NCI-H1105 treated with DMSO at 0.1 percent for 48 hours (cell line): ENCODE results near the gene LILRB3.
"Not testable (repeated sequence)": the region's sequence is repeated elsewhere in the genome, so short reads cannot be mapped to it uniquely, and the experiment has no call there.

Source experiments
- DNase-seq: peaks from one replicate; lab custom pipeline; 2025; lab: John Stamatoyannopoulos, UW

LILRB3 gene

DNA sequence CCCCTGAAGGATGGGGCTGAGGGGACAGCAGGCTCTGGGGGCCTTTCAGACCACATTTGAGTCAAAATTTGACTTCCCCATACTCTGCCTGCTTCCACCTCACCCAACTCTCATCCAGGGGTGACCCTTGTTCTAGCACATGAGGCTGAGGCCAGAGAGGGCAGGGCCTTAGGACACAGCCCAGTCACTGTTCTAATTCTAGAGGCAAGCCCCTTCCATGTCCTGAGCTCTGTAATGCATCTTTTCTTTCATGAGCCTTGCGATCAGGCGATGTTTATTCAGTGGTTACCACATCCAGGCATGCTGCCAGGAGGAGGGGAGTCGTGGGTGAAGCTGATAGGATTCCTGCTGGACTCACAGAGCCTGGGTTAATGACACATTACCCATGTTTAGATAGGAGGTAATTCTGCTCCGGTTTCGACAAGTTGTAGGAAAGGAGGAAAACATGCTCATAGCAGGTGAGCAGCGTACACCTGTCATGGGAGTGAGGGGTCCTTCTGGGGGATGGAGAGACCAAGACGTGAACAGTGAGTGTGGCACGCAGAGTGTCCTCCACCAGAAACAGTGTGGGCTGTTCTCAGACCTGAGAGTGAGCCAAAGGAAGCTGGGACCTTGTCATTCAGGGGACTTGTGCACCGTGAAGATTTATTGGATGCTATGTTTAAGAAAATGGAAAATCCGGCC lies 12.9 kb downstream of the LILRB3 start:
- DNase-seq = peak; percentile 90

DNA sequence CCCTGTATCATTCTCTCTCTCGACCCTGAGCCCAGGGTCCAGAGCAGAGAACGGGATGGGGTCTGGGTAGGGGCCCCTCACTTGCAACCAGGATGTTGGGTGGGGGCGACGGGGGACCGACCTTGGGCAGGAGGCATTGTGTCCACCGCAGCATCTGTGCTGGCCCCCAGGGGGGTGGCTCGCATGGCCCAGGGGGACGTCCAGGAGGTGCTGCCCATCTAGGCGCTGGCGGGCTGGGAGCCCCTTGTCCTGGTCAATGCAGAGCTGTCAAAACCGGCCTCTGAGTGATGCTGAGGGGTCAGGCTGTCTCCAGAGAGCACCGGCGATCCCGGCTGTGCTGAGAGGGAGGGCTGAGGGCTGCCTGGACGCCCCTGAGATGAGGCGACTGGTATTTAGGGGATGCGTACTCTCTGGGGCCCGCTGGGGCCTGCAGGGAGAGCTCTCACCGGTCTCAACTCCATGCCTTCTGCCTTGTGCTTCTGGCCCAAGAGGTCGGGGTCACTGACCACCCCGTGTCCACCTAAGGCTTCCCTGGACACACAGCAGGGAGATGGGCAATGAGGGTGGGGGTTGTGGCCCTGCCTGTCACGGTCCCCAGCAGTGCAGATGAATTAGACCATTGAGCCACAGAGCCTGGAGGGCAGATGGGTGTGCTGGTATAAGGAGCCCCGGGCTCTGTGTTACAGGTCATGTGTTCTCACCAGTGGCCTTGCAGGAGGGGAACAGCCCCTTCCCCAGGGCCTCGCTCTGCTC lies 13.6 kb downstream of the LILRB3 start:
- DNase-seq = no peak

DNA sequence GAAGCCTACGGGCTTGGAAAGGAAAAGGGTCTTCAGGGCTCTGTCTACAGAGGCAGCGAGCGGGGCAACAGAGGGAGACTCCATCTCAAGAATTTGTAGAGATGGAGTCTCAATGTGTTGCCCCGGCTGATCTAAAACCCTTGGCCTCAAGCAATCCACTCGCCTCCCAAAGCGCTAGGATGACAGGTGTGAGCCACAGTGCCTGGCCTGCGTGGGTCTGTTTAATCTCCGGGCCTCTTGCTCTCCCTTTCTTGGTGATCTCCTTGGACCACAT lies 14.1 kb downstream of the LILRB3 start:
- DNase-seq = no peak

DNA sequence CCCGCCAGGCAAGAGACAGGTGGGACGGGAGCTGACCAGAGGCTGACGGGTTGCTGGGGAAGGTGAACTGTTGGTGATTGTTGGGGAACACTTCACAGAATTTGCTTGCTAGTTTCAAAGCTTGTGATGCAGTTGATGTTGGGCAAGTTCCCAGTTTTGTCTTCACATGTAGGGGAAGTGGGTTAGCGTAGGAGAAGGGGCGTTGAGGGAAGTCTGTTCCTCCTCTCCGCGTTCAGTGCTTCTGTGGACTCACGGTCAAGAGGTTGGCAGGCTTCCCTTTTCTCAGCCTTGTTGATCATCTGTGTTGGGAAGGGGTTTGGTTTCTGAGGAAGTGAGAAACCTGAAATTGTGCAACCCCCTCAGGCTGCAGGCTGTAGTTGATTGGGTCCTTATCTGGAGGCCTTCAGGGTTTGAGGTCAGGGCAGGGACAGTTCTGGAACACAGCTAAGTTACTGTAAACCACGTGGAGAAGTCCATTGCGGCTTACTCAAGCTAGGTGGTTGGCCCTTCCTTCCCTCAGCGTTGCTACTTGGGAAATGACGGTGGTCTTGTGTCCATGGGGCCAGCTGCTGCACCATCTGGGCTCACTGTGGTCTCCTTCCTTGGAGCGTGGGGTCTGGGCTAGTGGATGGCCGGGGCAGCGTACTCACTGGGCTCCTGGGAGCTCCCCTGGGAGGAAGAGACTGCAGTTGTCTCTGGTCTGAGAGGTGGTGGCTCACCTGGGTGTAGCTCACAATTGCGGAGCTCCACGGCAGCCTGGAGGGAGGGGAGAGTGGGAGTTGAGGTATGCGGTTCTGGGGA lies 14.6 kb downstream of the LILRB3 start:
- no peak for DNase-seq

DNA sequence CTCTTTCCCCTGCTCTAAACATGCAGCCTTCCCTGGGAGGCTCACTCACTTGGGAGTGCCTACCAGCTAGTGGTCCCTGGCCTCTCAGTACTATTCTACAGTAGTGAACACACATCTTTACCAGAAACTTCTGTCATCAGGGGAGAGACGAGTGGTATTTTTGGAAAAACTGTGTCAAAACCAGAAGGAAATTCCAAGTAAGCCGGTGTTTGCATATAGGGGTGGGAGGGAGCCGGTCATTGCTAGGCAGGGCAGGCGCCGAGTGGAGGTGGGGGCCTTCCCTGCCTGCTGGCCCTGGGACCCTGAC lies 15.2 kb downstream of the LILRB3 start:
- no peak for DNase-seq

DNA sequence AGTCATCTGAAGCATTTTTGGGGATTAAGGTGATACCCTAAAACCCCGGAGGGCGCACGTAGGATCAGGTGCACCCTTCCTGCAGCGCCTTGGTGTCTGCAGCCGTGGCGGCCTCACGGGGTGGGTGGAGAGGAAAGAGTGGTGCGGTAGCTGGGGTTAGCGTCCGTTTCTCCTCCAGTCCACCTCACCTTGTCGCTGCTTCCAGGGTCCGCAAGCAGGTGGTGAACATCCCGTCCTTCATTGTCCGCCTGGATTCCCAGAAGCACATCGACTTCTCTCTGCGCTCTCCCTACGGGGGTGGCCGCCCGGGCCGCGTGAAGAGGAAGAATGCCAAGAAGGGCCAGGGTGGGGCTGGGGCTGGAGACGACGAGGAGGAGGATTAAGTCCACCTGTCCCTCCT lies 15.6 kb downstream of the LILRB3 start:
- DNase-seq = not testable (repeated sequence)

DNA sequence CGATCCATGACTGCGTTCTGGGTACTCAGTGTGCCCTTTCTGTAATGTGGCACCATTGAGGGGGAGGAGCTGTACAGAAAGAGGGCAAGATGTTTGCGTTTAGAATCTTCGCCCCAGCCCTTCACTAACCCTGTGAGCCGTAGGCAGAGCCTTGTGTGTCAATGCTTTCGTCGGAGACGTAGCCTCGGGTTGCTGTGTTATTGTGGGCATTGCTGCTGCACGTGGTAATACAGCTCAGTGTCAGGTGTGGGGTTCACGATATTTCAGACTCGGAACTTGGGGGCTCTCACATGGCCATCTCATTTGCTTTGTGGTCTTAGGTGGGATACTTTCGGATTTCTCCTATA lies 16.0 kb downstream of the LILRB3 start:
- DNase-seq = no peak

DNA sequence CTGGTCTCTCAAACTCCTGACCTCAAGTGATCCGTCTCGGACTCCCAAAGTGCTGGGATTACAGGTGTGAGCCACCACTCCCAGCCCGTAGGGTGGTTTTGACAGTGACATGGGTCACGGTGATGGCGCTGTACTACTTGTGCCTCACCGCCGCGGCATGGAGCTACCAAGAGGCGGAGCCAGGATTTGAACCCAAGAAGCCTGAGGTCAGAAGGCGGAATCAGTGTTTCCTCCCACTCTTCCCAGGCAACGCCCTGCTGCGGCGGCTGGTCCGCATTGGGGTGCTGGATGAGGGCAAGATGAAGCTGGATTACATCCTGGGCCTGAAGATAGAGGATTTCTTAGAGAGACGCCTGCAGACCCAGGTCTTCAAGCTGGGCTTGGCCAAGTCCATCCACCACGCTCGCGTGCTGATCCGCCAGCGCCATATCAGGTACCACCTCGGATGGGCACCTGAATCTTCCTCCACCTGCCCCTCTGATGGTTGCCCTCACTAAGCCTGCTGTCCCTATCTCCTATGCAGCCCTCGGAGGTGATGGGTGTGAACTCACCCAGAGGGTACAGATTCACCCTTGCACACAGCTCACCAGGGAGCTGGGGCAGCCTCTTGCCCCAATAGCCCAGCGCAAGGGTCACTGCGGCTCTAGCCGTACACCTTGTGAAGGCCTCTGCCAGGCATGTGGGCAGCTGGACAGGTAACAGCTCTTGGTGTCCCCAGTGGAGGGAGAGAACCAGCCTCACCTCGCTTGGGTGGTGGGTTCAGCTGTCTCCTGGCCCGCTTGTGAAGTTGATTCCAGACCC lies 16.6 kb downstream of the LILRB3 start:
- DNase-seq = no peak

DNA sequence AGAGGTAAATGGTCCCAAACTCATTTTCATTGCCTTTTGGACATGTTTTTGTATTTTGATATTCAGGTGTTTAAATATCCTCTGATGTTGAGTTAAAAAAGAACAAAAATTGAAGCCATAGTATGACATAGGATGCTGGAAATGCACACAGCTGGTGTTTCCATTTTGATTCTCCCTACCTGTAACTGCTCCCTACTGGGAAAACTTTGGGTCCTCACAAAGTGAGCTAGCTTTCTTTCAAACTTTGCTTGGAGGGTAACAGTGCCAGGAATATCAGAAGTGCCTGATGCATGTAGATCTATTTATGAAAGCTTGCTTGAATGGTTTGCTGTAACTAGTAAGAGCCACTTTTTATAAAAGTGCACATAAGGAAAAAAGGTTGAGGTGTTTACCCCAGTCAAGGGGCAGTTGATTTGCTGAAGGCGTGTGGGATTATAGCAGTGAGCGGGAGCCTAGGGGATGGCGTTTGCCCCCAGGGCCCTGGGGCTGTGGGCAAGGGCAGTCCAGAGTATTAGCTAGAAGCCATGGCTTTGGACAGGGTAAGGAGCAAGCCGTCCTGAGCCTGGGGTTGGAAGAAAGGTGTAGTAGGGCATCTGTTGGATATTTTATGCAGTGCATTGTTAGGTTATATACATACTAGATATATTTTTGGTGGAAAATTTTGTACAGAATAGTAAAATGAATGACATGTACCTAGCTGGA lies 17.9 kb downstream of the LILRB3 start:
- DNase-seq = no peak

DNA sequence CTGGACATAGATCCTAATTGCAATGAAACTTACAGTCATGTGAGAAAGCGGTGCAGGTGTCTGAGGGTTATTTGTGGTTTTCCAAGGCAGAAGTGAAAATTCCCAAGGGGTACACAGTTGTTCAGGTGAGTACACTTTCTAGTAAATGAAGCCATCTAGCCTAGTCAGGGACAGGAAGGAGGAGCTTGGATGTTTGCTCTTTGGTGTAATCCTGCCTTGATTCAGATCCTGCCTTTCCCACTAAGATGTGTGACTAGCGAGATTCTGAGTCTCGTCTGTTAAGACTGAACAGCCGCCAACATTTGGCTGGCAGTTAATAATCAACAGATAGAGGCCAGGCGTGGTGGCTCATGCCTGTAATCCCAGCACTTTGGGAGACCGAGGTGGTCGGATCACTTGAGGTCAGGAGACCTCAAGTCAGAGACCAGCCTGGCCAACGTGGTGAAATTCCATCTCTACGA lies 19.6 kb downstream of the LILRB3 start:
- DNase-seq = no peak

DNA sequence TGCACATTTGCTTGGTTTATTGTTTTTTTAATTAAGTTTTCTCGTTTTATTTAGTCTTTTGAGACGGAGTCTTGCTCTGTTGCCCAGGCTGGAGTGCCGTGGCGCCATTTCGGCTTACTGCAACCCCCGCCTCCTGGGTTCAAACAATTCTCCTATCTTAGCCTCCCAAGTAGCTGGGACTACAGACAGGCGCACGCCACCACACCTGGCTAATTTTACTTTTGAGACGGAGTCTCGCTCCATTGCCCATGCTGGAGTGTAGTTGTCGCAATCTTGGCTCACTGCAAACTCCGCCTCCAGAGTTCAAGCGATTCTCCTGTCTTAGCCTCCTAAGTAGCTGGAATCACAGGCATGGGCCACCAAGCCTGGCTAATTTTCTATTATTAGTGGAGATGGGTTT lies 20.8 kb downstream of the LILRB3 start:
- DNase-seq = no peak

DNA sequence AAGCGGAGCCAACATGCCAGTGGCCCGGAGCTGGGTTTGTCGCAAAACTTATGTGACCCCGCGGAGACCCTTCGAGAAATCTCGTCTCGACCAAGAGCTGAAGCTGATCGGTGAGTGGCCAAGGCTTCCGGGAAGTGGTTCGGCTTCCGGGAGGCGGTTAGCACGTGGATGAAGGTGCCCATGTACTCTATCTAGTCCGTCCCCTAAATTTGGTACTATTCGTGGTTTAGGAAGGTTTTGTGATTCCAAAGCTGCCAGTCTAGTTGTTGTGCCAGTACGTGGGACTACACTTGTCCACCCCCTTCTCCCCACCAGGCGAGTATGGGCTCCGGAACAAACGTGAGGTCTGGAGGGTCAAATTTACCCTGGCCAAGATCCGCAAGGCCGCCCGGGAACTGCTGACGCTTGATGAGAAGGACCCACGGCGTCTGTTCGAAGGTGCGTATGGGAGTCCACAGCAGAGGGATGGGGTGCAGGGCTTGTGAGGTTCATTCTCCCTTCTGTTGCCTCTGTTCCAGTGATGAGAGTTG lies 21.6 kb downstream of the LILRB3 start:
- no peak for DNase-seq

DNA sequence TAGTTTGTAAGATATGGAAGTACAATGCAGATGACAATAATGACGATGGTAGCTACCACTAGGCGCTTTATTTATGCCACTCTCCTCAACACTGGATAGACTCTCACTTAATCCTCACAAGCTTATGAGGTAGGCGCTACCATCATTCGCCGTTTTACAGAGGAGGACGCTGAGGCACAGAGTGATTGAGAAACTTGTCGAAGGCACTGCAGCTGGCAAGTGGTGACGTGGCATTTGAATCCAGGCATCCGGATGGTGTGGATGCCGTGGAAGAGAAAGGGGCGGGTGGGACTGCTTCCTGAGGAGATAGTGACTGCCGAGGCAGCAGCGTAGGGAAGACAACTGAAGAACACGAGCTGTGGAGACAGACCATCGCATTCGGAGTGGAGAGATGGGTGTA lies 23.4 kb downstream of the LILRB3 start:
- DNase-seq = no peak

DNA sequence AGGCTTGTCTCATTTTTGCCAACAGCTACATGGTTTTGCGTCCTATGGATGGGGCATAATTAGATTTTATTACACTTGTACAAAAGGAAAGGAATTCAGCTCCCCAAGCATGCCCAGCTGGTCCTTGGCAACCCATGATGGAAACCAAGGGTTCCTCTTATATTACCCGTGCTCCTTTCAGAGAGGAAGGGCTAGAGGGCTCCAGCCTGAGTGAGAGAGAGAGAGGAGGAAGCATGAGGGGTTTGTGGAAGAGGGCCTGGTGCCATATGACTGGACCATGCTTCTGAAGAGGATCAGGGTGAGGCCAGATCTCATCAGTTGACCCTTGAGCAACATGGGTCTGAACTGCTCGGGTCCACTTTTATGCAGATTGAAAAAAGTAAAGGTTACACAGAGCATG lies 25.7 kb downstream of the LILRB3 start:
- DNase-seq = no peak

DNA sequence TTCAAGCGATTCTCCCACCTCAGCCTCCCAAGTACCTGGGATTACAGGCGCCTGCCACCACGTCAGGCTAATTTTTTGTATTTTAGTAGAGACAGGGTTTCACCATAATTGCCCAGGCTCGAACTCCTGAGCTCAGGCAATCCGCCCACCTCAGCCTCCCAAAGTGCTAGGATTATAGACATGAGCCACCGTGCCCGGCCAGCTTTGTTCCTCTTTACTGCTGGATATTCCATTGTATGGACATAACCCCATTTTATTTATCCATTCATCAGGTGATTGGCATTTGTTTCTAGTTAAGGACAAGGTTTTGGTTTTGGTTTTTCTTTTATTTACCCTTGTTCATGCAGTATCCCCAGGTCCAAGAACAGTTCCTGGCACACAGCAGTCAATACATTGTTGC lies 26.3 kb downstream of the LILRB3 start:
- no peak for DNase-seq

DNA sequence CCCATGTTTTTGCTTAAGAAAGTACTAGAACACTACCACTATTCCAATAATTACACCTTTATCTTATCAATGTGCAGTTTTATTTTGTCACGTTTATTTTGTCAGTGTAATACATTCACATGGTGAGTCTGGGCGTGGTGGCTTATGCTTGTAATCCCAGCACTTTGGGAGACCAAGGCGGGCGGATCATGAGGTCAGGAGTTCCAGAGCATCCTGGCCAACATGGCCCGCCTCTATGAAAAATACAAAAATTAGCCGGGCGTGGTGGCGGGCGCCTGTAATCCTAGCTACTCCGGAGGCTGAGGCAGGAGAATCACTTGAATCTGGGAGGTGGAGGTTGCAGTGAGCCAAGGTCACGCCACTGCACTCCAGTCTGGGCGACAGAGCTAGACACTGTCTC lies 28.3 kb downstream of the LILRB3 start:
- DNase-seq = not testable (repeated sequence)

DNA sequence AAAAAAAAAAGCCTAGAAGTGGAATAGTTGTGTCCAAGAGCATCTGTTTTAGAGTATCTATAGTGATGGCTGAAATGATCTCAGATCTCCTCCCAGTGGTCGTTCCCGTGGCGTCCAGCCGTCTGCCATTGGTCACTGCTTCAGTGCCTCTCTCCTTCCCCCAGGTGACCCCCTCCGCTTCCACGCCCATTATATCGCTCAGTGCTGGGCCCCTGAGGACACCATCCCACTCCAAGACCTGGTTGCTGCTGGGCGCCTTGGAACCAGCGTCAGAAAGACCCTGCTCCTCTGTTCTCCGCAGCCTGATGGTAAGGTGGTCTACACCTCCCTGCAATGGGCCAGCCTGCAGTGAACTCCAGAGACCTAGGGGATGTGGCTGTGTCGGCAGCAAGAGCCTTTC lies 29.8 kb downstream of the LILRB3 start:
- DNase-seq = no peak

DNA sequence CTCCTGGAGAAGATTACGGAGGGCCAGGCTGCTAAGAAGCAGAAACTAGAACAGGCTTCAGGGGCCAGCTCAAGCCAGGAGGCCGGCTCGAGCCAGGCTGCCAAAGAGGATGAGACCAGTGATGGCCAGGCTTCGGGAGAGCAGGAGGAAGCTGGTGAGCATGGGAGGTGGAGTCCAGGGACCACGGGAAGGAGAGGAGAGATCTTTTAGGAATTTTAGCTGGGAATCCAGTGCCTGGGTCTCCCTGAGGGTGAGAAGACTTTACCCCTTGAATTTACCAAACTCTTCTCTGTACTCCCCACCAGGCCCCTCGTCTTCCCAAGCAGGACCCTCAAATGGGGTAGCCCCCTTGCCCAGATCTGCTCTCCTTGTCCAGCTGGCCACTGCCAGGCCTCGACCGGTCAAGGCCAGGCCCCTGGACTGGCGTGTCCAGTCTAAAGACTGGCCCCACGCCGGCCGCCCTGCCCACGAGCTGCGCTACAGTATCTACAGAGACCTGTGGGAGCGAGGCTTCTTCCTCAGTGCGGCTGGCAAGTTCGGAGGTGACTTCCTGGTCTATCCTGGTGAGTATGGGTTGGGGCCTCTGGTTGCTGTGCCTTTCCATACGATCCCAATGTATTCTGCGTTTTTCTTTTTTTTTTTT lies 30.9 kb downstream of the LILRB3 start:
- DNase-seq = no peak

DNA sequence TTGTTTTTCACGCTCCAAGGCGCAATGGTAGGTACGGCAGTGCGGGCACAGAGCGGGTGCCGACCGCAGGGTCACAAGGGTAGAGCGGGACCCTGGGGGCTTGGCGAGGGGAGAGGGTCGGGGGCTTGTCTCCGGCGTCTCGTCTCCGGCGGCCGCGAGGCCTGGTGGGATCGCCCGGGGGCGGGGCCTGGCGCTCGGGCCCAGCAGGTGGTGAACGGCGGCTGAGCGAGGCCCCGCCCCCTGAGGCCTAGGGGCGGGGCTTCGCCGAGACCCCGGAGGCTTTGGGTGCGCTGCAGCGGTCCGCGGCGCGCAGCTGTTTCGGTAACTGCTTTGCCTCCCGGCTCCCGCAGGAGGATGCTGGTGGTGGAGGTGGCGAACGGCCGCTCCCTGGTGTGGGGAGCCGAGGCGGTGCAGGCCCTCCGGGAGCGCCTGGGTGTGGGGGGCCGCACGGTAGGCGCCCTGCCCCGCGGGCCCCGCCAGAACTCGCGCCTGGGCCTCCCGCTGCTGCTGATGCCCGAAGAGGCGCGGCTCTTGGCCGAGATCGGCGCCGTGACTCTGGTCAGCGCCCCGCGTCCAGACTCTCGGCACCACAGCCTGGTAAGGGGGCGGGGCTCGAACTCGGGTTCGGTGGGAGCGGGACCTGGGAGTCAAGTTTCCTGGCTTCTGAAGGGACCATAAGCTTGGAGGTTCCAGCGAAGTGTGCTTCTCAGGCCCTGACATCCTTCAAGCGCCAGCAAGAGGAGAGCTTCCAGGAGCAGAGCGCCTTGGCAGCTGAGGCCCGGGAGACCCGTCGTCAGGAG lies 31.6 kb downstream of the LILRB3 start, which contains the start of gene TSEN34:
TSS of gene TSEN34 (plus strand) at position 298 of the 800 bp plus-strand sequence. CDS start at position 355, 57 bp downstream.
- peak; percentile 89 for DNase-seq

DNA sequence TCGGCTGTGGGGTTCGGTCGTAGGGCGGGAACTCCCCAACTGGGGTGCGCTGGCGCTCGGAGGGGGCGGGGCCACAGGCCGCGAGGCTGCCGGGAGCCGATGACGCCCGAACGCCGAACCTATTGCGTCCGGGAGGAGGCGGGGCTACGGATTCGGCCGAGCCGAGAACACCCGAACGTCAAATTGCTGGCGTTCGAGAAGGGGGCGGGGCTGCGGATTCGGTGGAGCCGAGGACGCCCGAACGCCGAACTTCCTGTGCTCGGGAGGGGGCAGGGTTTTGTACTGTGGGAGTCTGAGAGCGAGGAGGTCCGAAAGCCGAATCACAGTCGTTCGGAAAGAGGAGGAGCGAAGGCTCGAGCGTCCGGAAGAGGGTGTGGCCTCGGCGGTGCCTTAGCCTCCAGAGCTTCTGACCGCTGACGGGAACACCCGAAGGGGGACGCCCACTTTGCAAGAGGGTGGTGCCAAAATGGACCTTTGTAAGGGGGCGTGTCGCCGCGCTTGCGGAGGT lies 32.2 kb downstream of the LILRB3 start:
- peak; percentile 99 for DNase-seq
